GM21723 (cell line): Measurements from ENCODE around the gene SNTA1.
A peak's percentile ranks its signal among the peaks of the same experiment; 100 is the strongest.
"Not testable (repeated sequence)": the region's sequence is repeated elsewhere in the genome, so short reads cannot be mapped to it uniquely, and the experiment has no call there.

Experiments
- ATAC-seq: cut with Tn5 transposase; IDR thresholded peaks from one replicate; pipeline ENCODE4 v1.9.1; 2021; ENCODE audit warnings: mild to moderate bottlenecking, moderate library complexity; ENCODE audit not compliant: unreplicated experiment

Gene SNTA1

DNA sequence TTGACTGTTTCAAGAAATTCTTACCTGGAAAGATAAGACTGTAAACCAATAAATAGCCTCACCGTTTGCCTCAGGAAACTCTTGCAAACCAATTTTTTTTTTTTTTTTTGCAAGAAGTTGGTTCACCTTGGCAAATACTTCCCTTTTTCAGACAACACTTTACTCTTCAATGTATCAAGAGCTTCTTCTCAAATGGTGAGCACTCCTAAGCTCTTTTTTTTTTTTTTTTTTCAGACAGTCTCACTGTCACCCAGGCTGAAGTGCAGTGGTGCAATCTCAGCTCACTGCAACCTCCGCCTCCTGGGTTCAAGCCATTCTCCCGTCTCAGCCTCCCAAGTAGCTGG lies 22.7 kb upstream of the SNTA1 start:
- no peak for ATAC-seq

DNA sequence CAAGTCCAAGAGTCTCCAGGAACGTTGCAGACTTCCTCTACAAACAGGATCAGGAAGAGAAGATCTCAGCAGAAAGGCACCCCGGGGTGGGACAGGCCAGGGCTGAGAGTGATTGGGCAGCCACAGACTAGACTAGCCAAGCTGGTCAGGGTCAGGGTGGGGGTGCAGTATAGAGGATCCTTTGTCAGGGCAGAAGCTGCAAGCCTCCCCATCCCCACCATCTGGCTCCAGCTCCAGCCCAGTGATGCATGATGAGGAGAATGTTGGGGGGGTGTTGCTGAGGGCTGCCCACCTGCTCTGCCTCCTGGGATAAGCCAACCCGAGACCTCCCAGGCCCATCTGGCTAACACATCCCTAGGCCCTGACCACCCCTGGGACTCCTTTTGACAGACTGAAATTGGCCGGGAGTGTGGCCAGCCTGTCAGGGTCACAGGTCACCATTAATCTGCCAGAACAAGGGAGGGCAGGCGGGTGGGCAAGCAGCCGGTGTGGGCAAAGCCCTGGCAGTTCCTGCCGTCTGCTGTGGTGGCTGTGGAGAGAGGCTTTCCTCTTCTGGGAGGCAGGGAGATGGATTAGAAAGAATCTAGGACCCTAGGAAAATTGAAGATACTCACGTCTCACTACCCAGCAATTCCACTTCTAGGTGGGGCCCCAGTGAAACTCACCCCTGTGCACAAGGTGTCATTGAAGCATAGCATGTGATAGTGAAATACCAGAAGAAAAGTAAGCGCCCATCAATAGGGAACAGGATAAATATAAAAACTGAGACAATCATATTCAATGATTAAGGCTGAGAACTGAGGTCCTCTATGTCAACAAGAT lies 22.1 kb upstream of the SNTA1 start:
- ATAC-seq = no peak

DNA sequence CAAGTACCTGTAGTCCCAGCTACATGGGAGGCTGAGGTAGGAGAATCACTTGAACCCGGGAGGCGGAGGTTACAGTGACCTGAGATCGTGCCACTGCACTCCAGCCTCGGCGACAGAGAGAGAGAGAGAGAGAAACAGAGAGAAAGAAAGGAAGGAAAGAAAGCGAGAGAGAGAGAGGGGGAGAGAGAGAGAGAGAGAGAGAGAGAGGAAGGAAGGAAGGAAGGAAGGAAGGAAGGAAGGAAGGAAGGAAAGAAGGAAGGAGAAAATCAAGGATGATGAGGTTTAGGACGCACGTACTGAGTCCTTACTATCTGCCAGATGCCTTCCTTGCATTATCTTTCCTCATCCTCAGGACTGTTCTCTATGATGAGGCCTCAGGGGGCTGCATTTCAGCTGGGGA lies 21.2 kb upstream of the SNTA1 start:
- not testable (repeated sequence) for ATAC-seq

DNA sequence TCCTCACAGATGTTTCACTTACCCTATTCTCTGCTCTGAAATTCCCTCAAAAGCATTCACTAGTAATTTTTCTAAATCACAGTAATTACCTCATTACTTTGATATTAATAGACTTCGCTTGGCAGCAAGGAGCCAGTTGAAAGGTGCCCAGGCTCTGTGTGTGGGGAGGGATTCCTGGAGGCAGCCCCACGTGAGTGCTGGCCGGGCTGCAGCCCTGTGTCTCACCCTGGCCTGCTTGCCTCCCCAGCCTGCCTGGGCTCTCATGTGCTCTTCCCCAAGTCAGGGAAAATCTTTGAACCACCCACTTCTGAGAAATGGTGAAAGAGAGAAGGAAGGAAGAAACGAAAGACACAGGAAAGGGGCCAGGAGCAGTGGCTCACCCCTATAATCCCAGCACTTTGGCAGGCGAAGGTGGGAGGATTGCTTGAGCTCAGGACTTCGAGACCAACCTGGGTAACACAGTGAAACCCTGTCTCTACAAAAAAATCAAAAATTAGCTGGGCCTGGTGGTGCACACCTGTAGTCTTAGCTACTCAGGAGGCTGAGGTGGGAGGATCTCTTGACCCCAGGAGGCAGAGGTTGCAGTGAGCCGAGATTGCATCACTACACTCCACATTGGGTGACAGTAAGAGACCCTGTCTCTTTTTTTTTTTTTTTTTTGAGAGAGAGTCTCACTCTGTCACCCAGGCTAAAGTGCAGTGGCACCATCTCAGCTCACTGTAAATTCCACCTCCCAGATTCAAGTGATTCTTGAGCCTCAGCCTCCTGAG lies 20.0 kb upstream of the SNTA1 start:
- ATAC-seq = no peak

DNA sequence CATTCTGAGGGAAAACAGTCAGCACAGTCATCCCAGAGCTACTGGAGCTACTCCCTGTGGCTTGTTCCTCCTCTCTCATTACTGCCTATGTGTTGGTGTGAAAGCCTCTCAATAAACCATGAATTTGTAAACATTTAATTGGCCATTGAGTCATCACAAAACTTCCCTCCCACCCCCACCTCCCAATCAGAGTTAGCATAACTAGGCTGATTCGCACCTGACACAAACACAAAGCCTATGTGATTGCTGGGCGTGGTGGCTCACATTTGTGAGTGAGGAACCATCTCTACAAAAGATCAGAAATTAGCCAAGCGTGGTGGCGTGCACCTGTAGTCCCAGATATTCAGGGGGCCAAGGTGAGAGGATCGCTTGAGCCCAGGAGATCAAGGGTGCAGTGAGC lies 17.1 kb upstream of the SNTA1 start:
- no peak for ATAC-seq

DNA sequence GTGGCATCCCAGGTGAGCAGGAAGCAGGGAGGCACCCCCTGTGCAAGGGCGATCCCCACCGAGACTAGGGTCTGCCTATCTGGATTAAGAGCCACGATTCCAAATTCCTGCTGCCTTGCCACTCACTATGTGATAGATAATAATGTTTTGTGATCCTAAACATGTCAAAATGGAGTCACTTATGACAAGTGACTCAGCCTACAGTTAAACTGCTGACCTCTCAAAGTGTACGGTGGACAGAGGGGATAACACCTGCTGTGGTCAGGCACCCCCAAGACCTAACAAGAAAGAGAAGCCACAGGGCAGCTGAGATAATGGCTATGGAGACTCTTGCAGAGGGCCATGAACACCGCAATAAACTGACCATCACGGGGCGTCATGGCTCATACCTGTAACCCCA lies 16.0 kb upstream of the SNTA1 start:
- ATAC-seq = no peak

DNA sequence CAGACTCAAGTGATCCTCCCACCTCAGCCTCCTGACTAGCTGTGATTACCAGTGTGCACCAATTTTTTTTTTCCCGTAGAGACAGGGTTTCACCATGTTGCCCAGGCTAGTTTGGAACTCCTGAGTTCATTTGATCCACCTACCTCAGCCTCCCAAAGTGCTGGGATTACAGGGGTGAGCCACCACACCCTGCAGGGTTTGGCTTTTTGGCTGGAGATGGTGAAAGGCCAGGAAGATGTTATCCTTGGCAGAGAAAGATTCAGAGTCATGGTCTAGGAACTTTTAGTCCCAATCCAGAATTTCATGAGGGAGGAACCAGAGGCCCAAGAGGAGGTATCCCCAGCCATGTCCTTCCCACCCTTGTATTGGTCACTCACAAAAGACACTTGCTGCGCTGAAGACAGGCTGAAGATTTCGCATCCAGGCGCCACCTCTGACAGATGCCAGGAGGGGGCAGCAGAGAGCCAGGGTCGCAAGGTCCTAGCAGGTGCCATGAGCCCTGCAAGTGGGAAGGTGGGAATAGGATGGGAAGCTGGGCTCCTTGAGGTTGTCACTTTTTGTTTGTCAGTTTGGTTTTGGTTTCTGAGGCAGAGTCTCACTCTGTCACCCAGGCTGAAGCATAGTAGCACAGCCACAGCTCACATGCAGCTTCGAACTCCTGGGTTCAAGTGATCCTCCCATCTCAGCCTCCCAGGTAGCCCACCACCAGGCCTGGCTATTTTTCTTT lies 13.5 kb upstream of the SNTA1 start:
- not testable (repeated sequence) for ATAC-seq

DNA sequence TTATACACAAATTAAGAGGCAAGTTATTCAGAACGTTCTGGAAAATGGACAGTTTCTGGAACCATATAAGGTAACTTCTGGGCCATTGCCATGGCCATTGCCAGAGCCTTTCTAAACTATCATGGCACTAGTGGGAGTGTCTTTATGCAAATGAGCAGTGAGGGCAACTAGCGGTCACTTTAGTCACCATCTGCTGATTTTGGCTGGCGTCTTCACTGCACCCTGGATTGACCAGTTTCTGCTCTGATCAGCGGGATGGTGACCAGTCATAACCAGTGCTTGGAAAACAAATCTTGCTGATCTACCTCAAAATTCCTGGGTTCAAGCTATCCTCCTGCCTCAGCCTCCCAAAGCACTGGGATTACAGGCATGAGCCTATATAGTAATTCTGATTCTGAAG lies 7.3 kb upstream of the SNTA1 start:
- ATAC-seq = no peak

DNA sequence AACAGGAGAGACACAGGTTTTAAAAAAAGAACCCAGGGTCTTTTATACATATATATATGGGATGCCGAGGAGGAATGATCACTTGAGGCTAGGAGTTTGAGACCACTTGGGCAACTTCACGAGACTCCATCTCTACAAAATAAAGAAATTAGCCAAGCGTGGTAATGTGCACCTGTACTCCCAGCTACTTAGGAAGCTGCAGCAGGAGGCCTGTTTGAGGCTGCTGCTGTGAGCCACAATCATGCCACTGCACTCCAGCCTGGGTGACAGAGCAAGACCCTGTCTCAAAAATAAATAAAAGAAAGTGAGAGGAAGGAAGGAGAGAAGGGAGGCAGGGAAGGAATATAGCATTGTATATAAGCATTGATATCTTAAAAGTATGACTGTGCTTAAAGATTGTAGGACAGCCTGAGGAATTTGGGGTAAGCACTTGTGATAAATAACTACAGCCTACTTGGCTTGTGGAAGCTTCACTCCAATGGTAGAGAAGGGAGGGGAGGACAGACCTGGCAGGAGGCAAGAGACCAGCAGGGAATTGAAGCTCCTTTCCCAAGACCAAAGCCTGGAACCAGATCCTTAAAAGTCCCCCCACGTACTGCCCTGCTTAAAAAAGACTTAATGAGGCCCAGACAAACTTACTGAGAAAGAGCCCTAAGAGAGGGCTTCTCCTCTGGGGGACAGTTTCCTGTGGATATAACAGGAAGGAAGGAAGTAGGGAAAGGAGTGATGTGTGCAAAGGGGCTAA lies 2.5 kb upstream of the SNTA1 start:
- no peak for ATAC-seq

DNA sequence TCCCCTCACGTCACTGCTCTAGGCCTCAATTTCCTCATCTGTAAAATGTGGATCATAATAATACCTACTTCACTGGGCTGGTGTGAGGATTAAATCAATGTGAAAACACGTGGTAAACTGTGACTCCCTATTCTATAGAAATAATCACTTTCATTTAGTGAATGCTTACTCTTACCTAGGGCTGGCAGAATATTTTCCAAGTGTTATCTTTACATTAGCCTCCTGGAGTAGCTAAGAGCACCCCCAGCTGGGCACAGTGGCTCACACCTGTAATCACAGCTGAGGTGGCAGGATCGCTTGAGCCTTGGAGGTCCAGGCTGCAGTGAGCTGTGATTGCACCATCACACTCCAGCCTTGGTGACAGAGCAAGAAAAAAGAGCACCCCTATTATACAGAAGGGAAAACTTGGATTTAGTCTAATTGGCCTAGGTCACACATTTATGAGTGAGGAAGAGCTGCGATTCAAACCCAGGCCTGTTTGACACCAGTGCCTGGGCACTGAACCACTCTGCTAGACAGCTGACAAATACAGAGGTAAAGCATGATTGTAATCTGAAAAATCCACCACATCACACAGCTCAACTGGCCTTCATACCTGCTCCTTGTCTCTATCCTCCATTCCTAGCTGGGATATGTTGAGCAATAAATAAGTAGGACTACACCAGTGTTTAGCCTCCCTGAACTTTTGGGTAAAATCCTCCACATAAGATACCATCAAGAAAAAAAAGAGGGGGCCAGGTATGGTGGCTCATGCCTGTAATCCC lies 1.4 kb upstream of the SNTA1 start:
- ATAC-seq = no peak

DNA sequence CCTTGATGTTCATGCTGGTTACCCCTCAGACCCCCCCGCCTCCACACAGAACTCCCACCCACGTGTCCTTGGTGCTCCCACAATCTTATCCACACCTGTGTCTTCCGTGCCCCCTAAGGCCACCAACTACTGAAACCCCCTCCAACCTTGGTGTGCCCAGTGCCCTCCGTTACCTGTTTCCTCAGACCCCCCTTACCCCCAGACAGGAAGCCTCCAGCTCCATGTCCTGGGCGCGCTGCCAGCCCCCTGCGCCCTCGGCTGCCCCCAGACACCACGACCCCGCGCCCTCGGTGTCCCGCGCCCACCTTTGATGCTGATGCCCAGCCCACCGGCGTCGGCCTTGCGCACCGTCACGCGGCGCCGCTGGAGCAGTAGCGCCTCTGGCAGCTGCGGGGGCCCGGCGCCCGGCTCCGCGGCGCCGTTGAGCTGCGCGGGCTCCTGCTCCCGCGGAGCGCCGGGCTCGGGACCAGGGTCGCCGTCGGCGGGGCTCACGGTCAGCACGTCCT lies 504 bp downstream of the SNTA1 start:
- peak; percentile 22 for ATAC-seq

DNA sequence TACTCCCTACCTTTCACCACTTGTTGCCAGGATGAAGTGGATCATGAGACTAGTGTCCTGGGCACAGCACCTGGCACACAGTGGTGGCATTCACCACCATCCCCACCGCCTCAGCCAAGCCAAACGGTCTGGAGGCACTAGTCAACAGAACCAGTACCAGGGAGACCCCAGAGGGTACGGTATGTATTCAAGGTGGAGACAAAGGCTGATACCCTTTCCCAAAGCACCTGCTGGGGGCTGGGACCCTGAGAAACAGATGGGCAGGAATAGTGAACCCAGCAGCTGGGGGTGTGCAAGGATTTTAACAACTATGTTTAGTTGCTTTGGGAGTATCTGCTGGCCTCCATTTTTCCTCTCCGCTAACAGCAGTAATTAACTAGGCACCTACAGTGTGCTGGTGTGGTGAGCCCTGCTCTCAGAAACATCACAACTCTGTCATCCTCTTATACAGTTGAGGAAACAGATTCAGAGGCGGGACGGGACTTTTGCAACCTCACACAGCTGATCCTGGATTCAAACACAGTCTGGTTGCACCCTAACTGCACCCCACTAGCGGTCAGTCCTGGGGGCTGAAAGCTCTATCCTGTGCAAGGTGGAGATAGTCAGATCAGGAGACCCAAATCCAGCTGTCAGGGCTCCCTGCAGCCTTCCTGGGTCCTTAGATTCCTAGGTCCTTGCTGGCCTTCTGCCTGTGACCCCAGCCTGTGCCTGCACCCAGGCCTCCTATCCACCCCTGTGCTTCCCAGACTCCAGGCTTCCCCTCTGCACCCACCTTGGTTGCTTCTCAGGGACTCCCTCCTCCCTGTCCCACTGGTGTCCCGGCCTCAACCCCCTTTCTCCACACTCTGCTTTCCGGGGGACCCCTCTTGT lies 1.2 kb downstream of the SNTA1 start:
- ATAC-seq = no peak

DNA sequence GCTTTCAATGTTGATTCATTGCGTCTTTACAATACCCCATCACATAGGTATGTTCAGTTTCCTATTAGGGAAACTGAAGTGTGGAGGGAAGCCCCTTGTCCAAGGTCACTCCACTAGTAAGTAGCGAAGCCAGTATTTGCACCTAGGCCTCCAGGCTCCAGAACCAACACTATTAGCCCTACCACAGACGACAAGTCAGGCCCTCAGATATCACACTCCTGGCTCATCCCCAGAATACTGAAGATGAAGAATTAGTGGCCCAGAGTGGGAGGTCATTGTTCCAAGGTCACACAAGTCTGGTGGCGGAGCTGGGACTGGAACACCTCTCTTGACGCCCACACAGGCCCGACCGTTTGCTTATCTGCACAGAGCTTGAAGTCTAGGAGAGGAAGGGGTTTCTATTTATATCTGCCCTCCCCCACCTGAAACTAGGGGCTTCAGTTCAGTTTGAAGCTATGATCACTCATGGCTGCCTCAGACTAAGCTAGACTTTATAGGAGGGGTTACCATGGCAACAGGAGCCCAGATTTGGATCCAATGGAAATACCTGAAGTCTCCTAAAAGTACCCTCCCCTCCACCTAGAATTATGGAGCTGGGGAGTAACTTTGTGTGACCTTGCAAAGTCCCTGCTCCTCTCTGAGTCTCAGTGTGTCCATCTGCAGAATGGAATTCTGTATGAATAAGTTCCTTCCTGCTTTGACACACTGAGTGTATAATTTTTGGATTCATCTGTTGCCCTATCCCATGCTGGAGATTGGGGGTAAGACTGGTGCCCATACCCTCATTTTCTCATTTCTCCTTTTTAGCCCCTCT lies 2.2 kb downstream of the SNTA1 start:
- ATAC-seq = no peak

DNA sequence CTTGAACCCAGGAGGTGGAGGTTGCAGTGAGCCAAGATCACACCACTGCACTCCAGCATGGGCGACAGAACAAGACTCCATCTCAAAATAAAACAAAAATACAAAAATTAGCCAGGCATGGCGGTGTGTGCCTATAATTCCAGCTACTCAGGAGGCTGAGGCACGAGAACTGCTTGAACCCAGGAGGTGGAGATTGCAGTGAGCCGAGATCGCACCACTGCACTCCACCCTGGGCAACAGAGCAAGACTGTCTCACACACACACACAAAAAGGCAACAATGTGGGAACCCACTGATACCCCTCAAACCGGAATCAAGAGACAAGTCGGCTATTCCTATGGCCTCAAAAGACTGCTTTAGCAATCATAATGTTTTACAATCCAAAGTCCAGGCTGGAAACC lies 3.0 kb downstream of the SNTA1 start:
- not testable (repeated sequence) for ATAC-seq

DNA sequence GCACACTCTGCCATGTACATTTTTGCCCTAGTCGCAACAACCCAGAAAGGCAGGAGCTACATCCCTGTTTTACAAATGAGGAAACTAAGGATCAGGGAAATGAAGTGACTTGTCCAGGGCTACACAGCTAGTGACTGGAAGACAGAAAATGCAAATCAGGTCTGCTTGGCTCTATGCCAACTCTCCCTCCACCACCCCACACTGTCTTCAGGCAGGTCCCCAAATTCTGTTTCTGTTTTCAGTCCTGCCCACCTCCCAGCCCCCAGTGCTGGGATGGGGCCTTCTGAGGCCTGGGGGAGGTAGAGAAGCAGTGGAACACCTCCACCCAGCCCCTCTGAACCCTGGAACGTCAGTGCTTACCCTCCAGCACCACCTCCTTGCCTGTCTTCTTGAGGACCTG lies 5.1 kb downstream of the SNTA1 start:
- no peak for ATAC-seq

DNA sequence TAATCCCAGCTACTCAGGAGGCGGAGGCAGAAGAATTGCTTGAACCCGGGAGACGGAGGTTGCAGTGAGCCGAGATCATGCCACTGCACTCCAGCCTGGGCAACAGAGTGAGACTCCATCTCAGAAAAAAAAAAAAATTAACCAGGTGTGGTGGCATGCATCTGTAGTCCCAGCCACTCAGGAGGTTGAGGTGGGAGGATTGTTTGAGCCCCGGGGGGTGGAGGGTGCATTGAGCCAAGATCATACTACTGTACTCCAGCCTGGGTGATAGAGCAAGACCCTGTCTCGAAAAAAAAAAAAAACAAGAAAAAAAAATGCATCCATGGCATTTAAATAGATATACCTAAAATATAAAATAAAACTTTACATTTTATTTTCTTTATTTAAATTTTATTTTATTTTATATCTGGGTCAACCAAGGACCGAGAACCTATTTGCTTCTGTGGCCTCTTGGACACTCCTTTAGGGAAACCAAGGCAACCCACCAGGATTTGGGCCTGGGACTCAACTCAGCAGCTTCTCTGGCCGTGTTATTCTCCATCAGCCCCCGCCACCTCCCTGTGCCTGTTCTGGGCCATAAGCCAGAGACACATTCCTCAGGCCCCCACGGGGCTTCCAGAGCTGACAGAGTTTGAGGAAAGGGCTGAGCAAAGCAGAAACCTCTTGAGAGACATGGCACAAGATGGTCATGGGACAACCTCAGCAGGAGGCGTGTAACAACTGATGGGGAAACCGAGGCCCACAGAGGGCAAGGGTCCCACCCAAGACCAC lies 6.2 kb downstream of the SNTA1 start:
- no peak for ATAC-seq

DNA sequence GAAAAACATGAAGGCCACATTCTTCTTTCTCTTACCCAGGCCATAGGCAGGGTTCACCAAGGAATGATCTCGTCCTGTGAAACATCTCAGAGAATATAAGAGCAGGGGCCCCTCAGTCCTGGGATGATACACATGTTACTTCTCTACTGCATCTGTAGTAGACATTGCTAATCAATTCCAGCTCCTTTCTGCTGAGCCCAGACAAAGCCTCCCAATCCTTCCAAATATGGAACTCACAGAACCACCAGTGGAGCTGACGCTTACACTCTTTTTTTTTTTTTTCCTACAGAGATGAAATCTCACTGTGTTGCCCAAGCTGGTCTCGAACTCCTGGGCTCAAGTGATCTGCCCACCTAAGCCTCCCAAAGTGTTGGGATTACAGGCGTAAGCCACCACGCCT lies 9.1 kb downstream of the SNTA1 start:
- no peak for ATAC-seq
